IMR-90 (cell line): ENCODE results near the gene TFAP2E. TPM values are rescaled to one million over a fixed set of nuclear protein-coding genes. Genes with fewer than 3 reads are reported as not detected.

Experiments
- ATAC-seq: fragments of 200-7000 bp; cut with Tn5 transposase; 2 replicates; pipeline ENCODE4 v1.9.1; 2020; ENCODE audit warnings: low read depth, mild to moderate bottlenecking, moderate library complexity
- BruUV-seq: library from RNA; stranded (reverse); fragments of 400-500 nt; replicated peaks from 2 replicates; lab custom pipeline; 2021; lab: Mats Ljungman, UMichigan
- CTCF ChIA-PET: fragments of 300-600 bp; formaldehyde crosslinking; extraction: SDS; loops from one replicate; lab custom pipeline; 2021; ENCODE audit warnings: antibody characterized with exemption; lab: Yijun Ruan, JAX
- POLR2A ChIA-PET: fragments of 300-600 bp; sonication (Branson Sonifier 250); formaldehyde crosslinking; loops from one replicate; lab custom pipeline; 2022; ENCODE audit warnings: antibody characterized with exemption; ENCODE audit not compliant: unreplicated experiment; lab: Charles Lee
- DNase-seq: peaks from one replicate; pipeline ENCODE4 v3.0.0; 2013
- H2AFZ ChIP-seq: replicated peaks from 2 replicates; pipeline ENCODE3; 2013; ENCODE audit warnings: low read length, mild to moderate bottlenecking; ENCODE audit not compliant: poor library complexity
- H2AK5ac ChIP-seq: 2 replicates; pipeline ENCODE4 v1.6.1; 2013; ENCODE audit warnings: low read depth, low read length, inconsistent platforms
- H2AK9ac ChIP-seq: replicated peaks from 2 replicates; pipeline ENCODE3; 2013; ENCODE audit warnings: mild to moderate bottlenecking, low read depth, low read length, moderate library complexity; ENCODE audit not compliant: poor library complexity
- H2BK120ac ChIP-seq: 2 replicates; pipeline ENCODE4 v1.6.1; 2013; ENCODE audit warnings: low read depth, low read length, inconsistent platforms
- H2BK15ac ChIP-seq: 3 replicates; pipeline ENCODE4 v1.6.1; 2013; ENCODE audit warnings: low read depth, low read length, inconsistent platforms
- H2BK20ac ChIP-seq: 2 replicates; pipeline ENCODE4 v1.6.1; 2013; ENCODE audit warnings: low read depth, mild to moderate bottlenecking, inconsistent platforms, low read length, moderate library complexity
- H2BK5ac ChIP-seq: 2 replicates; pipeline ENCODE4 v1.6.1; 2013; ENCODE audit warnings: mild to moderate bottlenecking, low read depth, low read length, inconsistent platforms; ENCODE audit not compliant: poor library complexity, severe bottlenecking
- H3K14ac ChIP-seq: replicated peaks from 2 replicates; pipeline ENCODE4 v1.6.1; 2013; ENCODE audit warnings: low read depth, low read length, inconsistent platforms
- H3K18ac ChIP-seq: 2 replicates; pipeline ENCODE4 v1.6.1; 2013; ENCODE audit warnings: low read depth, low read length, control low read depth
- H3K23ac ChIP-seq: 2 replicates; pipeline ENCODE4 v1.6.1; 2013; ENCODE audit warnings: low read depth, low read length, inconsistent platforms
- H3K27ac ChIP-seq: 2 replicates; pipeline ENCODE4 v1.5.1; 2013; ENCODE audit warnings: mild to moderate bottlenecking, control low read depth, low read length; ENCODE audit not compliant: insufficient read depth
- H3K27me3 ChIP-seq: 2 replicates; pipeline ENCODE4 v1.6.1; 2013; ENCODE audit warnings: low read length; ENCODE audit not compliant: control insufficient read depth, insufficient read depth
- H3K36me3 ChIP-seq: 2 replicates; pipeline ENCODE4 v1.6.1; 2013; ENCODE audit warnings: low read length, mixed read lengths; ENCODE audit not compliant: control insufficient read depth, insufficient read depth
- H3K4ac ChIP-seq: 2 replicates; pipeline ENCODE4 v1.6.1; 2013; ENCODE audit warnings: low read depth, low read length, inconsistent platforms
- H3K4me1 ChIP-seq: 2 replicates; pipeline ENCODE4 v1.6.1; 2013; ENCODE audit warnings: low read length, mixed read lengths; ENCODE audit not compliant: control insufficient read depth, insufficient read depth
- H3K4me2 ChIP-seq: 2 replicates; pipeline ENCODE4 v1.6.1; 2013; ENCODE audit warnings: low read depth, mild to moderate bottlenecking, control low read depth, low read length, moderate library complexity
- H3K4me3 ChIP-seq: 2 replicates; pipeline ENCODE4 v1.5.1; 2013; ENCODE audit warnings: low read depth, mild to moderate bottlenecking, control low read depth, low read length, moderate library complexity; ENCODE audit not compliant: insufficient read depth
- H3K56ac ChIP-seq: 2 replicates; pipeline ENCODE4 v1.6.1; 2013; ENCODE audit warnings: low read length, inconsistent platforms; ENCODE audit not compliant: insufficient read depth; ENCODE audit errors: extremely low read depth
- H3K79me1 ChIP-seq, 2 experiments: 2 replicates each; pipeline ENCODE4 v1.6.1; 2013; ENCODE audit warnings: low read length in 2 of 2, inconsistent platforms in 1 of 2, low read depth in 1 of 2
- H3K9ac ChIP-seq: 2 replicates; pipeline ENCODE4 v1.6.1; 2013; ENCODE audit warnings: low read depth, low read length, control low read depth
- H3K9me1 ChIP-seq: 2 replicates; pipeline ENCODE4 v1.6.1; 2013; ENCODE audit warnings: low read length, inconsistent platforms; ENCODE audit not compliant: insufficient read depth
- H3K9me3 ChIP-seq: 2 replicates; pipeline ENCODE4 v1.6.1; 2013; ENCODE audit warnings: low read length; ENCODE audit not compliant: control insufficient read depth, insufficient read depth
- H4K20me1 ChIP-seq: 2 replicates; pipeline ENCODE4 v1.6.1; 2013; ENCODE audit warnings: low read length, inconsistent platforms; ENCODE audit not compliant: insufficient read depth
- H4K5ac ChIP-seq: 2 replicates; pipeline ENCODE4 v1.6.1; 2013; ENCODE audit warnings: mild to moderate bottlenecking, low read depth, low read length, control low read depth
- H4K8ac ChIP-seq, 2 experiments: 2 replicates each; pipeline ENCODE4 v1.6.1; 2013; ENCODE audit warnings: low read depth in 2 of 2, low read length in 2 of 2, control low read depth in 1 of 2, inconsistent platforms in 1 of 2
- H4K91ac ChIP-seq: 2 replicates; pipeline ENCODE4 v1.6.1; 2013; ENCODE audit warnings: low read depth, low read length, inconsistent platforms; ENCODE audit not compliant: insufficient read depth
- BHLHE40 ChIP-seq: fragments of 150-350 bp; IDR thresholded peaks from 2 replicates; pipeline ENCODE4 v1.6.1; 2016; ENCODE audit warnings: mild to moderate bottlenecking, low read depth, low read length
- CTCF ChIP-seq: conservative IDR thresholded peaks from 2 replicates; pipeline ENCODE4 v1.5.1; 2012; ENCODE audit warnings: mild to moderate bottlenecking, low read depth, low read length, improper control_type of control experiment
- ELK1 ChIP-seq: fragments of 150-350 bp; IDR thresholded peaks from 2 replicates; pipeline ENCODE4 v1.6.1; 2016; ENCODE audit warnings: low read depth, mild to moderate bottlenecking, low read length, moderate library complexity, borderline replicate concordance
- FOS ChIP-seq: fragments of 150-350 bp; IDR thresholded peaks from 2 replicates; pipeline ENCODE4 v1.6.1; 2016; ENCODE audit warnings: low read depth, low read length
- MAZ ChIP-seq: IDR thresholded peaks from 2 replicates; pipeline ENCODE4 v1.6.1; 2012; ENCODE audit warnings: low read depth, mild to moderate bottlenecking, low read length, improper control_type of control experiment, moderate library complexity, borderline replicate concordance
- NFE2L2 ChIP-seq: fragments of 150-350 bp; IDR thresholded peaks from 2 replicates; pipeline ENCODE4 v1.6.1; 2016; ENCODE audit warnings: low read depth, mild to moderate bottlenecking, low read length
- POLR2A ChIP-seq: IDR thresholded peaks from 2 replicates; pipeline ENCODE4 v1.6.1; 2012; ENCODE audit warnings: mild to moderate bottlenecking, low read depth, low read length
- RAD21 ChIP-seq: IDR thresholded peaks from 2 replicates; pipeline ENCODE4 v1.6.1; 2012; ENCODE audit warnings: low read length, improper control_type of control experiment
- RFX5 ChIP-seq: IDR thresholded peaks from 2 replicates; pipeline ENCODE4 v1.8.0; 2012; ENCODE audit warnings: low read depth, mild to moderate bottlenecking, low read length, moderate library complexity
- USF2 ChIP-seq: fragments of 150-350 bp; IDR thresholded peaks from 2 replicates; pipeline ENCODE4 v1.6.1; 2017; ENCODE audit warnings: mild to moderate bottlenecking, antibody characterized with exemption, low read length, low read depth
- WGBS, 2 experiments: methylation state at CpG; one replicate each; pipeline versions ENCODE4 v1.1.5 to v1.1.7; 2013; ENCODE audit warnings: missing lambda C conversion rate in 2 of 2; ENCODE audit not compliant: insufficient read length in 1 of 2; ENCODE audit errors: extremely low coverage in 2 of 2; 5-methylcytosine and 5-hydroxymethylcytosine counted together
- dilution Hi-C: fragments of 300-500 bp; cut with HindIII; formaldehyde crosslinking; loops from one replicate; pipeline ENCODE4 v1.14.3; 2018; ENCODE audit warnings: low sequenced_read_pairs; ENCODE audit not compliant: unreplicated experiment
- in situ Hi-C: fragments of 300-500 bp; cut with MboI; formaldehyde crosslinking; loops from 3 replicates; pipeline ENCODE4 v1.14.3; 2019; ENCODE audit warnings: low sequenced_read_pairs, inconsistent platforms, mixed read lengths
- intact Hi-C: fragments of 100-400 bp; cut with micrococcal nuclease; formaldehyde crosslinking; loops from 2 replicates; pipeline ENCODE4 v1.10.0; 2022
- polyA plus RNA-seq, 3 experiments: library from polyadenylated mRNA; depleted of rRNA; stranded (reverse); fragments of >200 nt; gene quantifications; 2 replicates each; pipeline ENCODE4 v1.2.3, GENCODE V29; 2012; ENCODE audit warnings: low replicate concordance in 1 of 3
- total RNA-seq: library from RNA; depleted of rRNA; stranded (reverse); fragments of >200 nt; gene quantifications from 2 replicates; pipeline ENCODE4 v1.2.3, GENCODE V29; 2012

The TFAP2E gene
- total and polyA plus RNA-seq, 2 of the 4 experiments (the other 2 are of a cell fraction) = under 0.01 to 0.19 TPM

- H2BK120ac ChIP-seq = no peak overlapping the region
- dilution Hi-C loops = no loop called here
- ChIA-PET CTCF (no interaction called here), POLR2A (no interaction called here)
- H4K5ac ChIP-seq = no peak overlapping the region
- ATAC-seq (no peak), DNase-seq (no peak)
- no peak overlapping the region for H3K4me3 ChIP-seq
- H4K91ac ChIP-seq = no peak overlapping the region
- H3K23ac ChIP-seq = no peak overlapping the region
- peaks cover 14% of the 10 kb centered on the region for H3K9me1 ChIP-seq
- no peak overlapping the region for H2AK9ac ChIP-seq
- H3K27ac ChIP-seq = no peak overlapping the region
- no peaks in the 10 kb centered on the region for H3K79me1 ChIP-seq
- intact Hi-C loops = no loop called here
- no peak overlapping the region for H3K18ac ChIP-seq
- H2AFZ ChIP-seq = no peak overlapping the region
- 100% methylated on average over 1 of the region's 6 CpGs; no CpG with 5 or more reads in 1 of the 2 experiments for WGBS, 2 experiments
- no peaks in the 10 kb centered on the region for H3K9me3 ChIP-seq
- BruUV-seq = no TSS peak
- TF ChIP-seq ELK1 (no peak), CTCF (no peak), RAD21 (no peak), NFE2L2 (no peak), FOS (no peak), BHLHE40 (no peak), POLR2A (no peak), RFX5 (no peak), USF2 (no peak), MAZ (no peak)
- H3K4me1 ChIP-seq = no peaks in the 10 kb centered on the region
- no peak overlapping the region for H3K56ac ChIP-seq
- in situ Hi-C loops = no loop called here
- H3K36me3 ChIP-seq = no peaks in the 10 kb centered on the region
- no peak overlapping the region for H3K14ac ChIP-seq
- H2BK20ac ChIP-seq = no peak overlapping the region
- no peak overlapping the region for H3K9ac ChIP-seq
- H4K20me1 ChIP-seq = no peaks in the 10 kb centered on the region
- no peak overlapping the region for H3K4me2 ChIP-seq
- no peak overlapping the region for H2BK15ac ChIP-seq
- no peak overlapping the region for H4K8ac ChIP-seq
- no peak overlapping the region for H2BK5ac ChIP-seq
- no peak overlapping the region for H3K4ac ChIP-seq
- no peaks in the 10 kb centered on the region for H3K27me3 ChIP-seq
- no peak overlapping the region for H2AK5ac ChIP-seq
These were observed 14.6 kb downstream of the TFAP2E start for GRCh38 chr1:35587736-35588135.
